Esophagus squamous epithelium (tissue), 4 donors: ENCODE measurements around the gene MOK.

Experiments used
- POLR2A ChIP-seq, 4 donors: fragments of 450-650 bp; IDR thresholded peaks; one replicate each; pipeline ENCODE4 v1.6.1; 2017; ENCODE audit warnings: antibody characterized with exemption in 4 of 4, mild to moderate bottlenecking in 4 of 4, moderate library complexity in 3 of 4
- TF ChIP-seq, protein P1 (sequence below), 6 experiments: fragments of 450-650 bp in 4 of 6; fragments of 200-600 bp in 2 of 6; sonication (generic) in 2 of 6; IDR thresholded peaks; one replicate each; pipeline ENCODE4 v1.5.1; 2016 to 2019; ENCODE audit warnings: antibody characterized with exemption in 6 of 6, mild to moderate bottlenecking in 4 of 6, moderate library complexity in 4 of 6

DNA sequence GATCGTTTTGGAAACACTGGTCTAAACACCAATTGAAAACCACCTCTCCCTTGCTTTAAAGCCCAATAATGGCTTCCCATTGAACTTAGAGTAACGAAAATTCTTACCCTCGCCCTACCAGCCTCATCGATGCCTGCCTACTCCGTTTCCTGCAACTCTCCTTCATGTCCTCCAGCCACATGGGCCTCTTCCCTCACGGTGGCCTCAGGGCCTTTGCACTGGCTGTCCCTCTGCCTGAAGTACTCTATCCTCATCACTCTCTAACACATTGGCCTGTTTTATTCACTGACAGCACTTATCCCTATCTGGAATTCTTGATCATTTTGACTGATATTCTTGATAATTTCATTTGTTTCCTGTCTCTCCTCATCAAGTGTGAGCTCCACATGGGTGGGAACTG lies 46.8 kb downstream of the MOK start:
- TF ChIP-seq, protein P1, sequence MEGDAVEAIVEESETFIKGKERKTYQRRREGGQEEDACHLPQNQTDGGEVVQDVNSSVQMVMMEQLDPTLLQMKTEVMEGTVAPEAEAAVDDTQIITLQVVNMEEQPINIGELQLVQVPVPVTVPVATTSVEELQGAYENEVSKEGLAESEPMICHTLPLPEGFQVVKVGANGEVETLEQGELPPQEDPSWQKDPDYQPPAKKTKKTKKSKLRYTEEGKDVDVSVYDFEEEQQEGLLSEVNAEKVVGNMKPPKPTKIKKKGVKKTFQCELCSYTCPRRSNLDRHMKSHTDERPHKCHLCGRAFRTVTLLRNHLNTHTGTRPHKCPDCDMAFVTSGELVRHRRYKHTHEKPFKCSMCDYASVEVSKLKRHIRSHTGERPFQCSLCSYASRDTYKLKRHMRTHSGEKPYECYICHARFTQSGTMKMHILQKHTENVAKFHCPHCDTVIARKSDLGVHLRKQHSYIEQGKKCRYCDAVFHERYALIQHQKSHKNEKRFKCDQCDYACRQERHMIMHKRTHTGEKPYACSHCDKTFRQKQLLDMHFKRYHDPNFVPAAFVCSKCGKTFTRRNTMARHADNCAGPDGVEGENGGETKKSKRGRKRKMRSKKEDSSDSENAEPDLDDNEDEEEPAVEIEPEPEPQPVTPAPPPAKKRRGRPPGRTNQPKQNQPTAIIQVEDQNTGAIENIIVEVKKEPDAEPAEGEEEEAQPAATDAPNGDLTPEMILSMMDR (IDR thresholded peaks at IDR 0.05), result no peak
- TF ChIP-seq POLR2A (IDR thresholded peaks at IDR 0.05), result no peak
